Measurements from ENCODE around the gene MACROD2.

DNA sequence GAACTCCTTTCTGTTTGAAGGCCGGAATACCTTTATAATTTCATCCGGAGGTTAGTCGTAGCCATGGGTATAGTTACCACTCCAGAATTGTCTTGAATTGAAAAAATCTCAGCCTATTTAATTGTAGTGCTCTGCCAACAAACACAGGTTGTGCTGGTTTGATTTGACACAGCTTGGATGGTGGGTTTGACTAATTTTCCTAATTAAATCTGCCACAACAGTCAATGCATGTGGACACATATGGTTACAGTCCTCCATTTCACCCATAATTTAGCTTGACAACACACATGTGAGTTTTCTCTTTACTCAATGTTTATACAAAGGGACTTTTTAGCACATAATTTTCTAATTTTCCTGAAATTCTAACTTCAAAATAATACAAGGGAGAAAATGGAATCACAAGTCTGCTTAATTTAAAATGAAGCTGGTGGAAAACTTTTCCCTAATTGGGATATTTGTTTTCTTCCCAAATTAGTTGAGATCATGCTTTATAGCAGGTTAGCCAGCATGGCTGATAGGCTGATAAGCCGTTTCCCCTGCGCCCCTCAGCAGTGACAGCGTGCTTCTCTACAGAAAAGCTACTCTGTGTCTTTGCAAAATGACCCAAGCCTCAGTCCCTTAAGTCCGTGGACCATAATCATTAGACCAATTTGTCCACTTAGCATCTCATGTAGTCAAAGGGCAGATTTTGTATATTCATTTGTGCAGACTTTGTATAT is 805.5 kb downstream of the MACROD2 start:
- no peak for TF ChIP-seq POLR2A (IDR thresholded peaks at IDR 0.05)
- TF ChIP-seq, protein P1, sequence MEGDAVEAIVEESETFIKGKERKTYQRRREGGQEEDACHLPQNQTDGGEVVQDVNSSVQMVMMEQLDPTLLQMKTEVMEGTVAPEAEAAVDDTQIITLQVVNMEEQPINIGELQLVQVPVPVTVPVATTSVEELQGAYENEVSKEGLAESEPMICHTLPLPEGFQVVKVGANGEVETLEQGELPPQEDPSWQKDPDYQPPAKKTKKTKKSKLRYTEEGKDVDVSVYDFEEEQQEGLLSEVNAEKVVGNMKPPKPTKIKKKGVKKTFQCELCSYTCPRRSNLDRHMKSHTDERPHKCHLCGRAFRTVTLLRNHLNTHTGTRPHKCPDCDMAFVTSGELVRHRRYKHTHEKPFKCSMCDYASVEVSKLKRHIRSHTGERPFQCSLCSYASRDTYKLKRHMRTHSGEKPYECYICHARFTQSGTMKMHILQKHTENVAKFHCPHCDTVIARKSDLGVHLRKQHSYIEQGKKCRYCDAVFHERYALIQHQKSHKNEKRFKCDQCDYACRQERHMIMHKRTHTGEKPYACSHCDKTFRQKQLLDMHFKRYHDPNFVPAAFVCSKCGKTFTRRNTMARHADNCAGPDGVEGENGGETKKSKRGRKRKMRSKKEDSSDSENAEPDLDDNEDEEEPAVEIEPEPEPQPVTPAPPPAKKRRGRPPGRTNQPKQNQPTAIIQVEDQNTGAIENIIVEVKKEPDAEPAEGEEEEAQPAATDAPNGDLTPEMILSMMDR (IDR thresholded peaks at IDR 0.05): no peak
